ENCODE results near the gene NTRK3. TPM values are rescaled to one million over a fixed set of nuclear protein-coding genes. Genes with fewer than 3 reads are reported as not detected.

NTRK3 gene
- total RNA-seq, 4 donors from 2014 or later: 0.35 to 5.8 (median 3.0) TPM

DNA sequence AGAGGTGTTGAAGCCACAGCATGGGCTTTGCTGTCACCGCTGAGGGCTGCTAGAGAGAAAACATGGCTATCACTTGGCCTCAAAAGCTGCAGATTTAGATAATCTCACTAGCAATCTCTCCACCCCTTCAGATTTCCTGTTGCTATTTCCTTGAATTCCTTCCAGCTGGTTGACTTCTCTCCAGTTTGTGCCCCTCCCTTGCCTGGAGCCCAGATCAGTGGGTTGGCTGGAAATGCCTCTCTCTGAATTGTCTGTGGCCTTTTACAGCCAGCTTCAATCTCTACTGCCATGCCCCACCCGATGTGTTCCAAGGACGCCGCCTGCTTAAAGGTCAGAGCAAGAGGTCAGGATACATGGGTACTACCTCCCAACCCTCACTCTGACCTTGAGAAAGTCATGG is 294.1 kb downstream of the NTRK3 start:
- no peak overlapping the region for H3K4me3 ChIP-seq
- TF ChIP-seq, protein P1, sequence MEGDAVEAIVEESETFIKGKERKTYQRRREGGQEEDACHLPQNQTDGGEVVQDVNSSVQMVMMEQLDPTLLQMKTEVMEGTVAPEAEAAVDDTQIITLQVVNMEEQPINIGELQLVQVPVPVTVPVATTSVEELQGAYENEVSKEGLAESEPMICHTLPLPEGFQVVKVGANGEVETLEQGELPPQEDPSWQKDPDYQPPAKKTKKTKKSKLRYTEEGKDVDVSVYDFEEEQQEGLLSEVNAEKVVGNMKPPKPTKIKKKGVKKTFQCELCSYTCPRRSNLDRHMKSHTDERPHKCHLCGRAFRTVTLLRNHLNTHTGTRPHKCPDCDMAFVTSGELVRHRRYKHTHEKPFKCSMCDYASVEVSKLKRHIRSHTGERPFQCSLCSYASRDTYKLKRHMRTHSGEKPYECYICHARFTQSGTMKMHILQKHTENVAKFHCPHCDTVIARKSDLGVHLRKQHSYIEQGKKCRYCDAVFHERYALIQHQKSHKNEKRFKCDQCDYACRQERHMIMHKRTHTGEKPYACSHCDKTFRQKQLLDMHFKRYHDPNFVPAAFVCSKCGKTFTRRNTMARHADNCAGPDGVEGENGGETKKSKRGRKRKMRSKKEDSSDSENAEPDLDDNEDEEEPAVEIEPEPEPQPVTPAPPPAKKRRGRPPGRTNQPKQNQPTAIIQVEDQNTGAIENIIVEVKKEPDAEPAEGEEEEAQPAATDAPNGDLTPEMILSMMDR (IDR thresholded peaks at IDR 0.05): no peak
- no peak for TF ChIP-seq POLR2A (IDR thresholded peaks at IDR 0.05)
- H3K27ac ChIP-seq: no peak overlapping the region
- no peak for DNase-seq
- H3K27me3 ChIP-seq: no peaks in the 10 kb centered on the region
- H3K4me1 ChIP-seq: no peaks in the 10 kb centered on the region
- H3K9me3 ChIP-seq: no peaks in the 10 kb centered on the region
- H3K36me3 ChIP-seq: no peaks in the 10 kb centered on the region

DNA sequence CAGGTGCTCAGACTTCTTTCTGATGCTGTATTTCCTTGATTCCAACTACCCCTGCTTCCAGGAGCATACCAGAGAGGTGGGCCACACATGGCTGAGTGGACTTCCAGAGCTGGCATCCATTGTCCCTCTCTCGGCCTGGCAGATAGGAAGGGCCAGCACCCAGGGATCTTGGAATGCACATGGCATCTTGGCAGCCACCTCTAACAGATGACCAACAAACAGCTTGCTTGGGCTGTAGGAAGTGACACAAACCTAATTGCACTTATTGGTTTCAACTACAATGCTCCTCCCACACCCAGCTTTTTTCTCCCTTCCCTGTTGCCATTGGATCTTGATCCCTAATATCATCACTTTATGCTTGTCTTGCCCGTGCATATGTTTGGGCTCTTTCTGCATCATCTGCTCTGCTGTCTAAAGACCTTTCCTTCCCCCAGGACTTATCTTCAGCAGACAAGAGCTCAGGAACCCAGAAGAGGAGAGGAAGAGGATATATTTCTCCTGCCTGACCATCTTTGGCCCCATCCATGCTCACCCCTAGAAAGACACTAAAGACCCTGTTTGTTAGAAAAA is 294.6 kb downstream of the NTRK3 start:
- no peak overlapping the region for H3K27ac ChIP-seq
- no peak overlapping the region for H3K4me3 ChIP-seq
- H3K36me3 ChIP-seq: no peaks in the 10 kb centered on the region
- no peak for DNase-seq
- H3K27me3 ChIP-seq: no peaks in the 10 kb centered on the region
- H3K9me3 ChIP-seq: no peaks in the 10 kb centered on the region
- TF ChIP-seq, protein P1 (IDR thresholded peaks at IDR 0.05): no peak
- TF ChIP-seq POLR2A (IDR thresholded peaks at IDR 0.05): no peak
- H3K4me1 ChIP-seq: no peaks in the 10 kb centered on the region

DNA sequence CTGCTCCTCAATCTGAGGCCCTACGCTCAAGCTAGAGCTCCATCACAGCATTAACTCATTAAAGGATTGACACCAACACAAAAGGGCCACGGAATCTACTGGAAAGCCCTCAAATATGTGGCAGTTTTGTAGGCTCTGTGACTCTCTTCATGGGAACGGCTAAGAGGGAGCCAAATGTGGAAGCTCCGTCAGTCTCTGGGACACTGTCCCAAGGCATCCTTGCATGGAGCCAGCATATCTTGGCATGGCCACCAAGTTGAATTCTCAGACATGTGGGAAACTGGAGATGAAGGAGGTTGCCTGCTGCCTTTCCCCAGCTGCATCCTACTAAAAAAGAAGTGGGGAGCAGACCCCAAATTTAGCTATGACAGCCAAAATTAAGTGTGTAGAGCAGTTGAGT is 296.9 kb downstream of the NTRK3 start:
- Histone ChIP-seq H3K4me1 (no peaks in the 10 kb centered on the region), H3K9me3 (no peaks in the 10 kb centered on the region), H3K36me3 (no peaks in the 10 kb centered on the region), H3K27me3 (no peaks in the 10 kb centered on the region), H3K4me3 (no peak overlapping the region), H3K27ac (no peak overlapping the region)
- no peak for TF ChIP-seq POLR2A (IDR thresholded peaks at IDR 0.05)
- TF ChIP-seq, protein P1 (IDR thresholded peaks at IDR 0.05): no peak
- DNase-seq: no peak

DNA sequence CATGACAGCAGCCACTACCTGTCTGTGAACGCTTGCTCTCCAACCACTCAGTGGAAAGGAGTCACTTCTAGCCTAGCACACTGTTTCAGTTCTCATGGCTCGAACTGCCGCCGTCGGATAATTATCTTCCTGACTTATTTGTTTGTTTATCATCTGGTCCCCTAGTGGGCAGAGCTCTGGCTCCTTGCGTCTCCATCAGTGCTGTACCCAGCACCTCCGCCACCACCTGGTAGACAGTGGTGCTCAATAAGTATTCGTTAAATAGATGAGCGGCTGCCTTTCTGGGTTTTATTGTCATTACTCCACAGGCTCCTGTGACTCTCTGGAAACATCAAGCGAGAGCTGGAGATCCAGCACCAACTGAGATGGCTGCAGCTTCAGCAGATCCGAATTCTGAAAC is 297.5 kb downstream of the NTRK3 start:
- no peaks in the 10 kb centered on the region for H3K9me3 ChIP-seq
- TF ChIP-seq POLR2A (IDR thresholded peaks at IDR 0.05): no peak
- TF ChIP-seq, protein P1 (IDR thresholded peaks at IDR 0.05): no peak
- no peaks in the 10 kb centered on the region for H3K36me3 ChIP-seq
- DNase-seq: no peak
- H3K27ac ChIP-seq: no peak overlapping the region
- no peaks in the 10 kb centered on the region for H3K4me1 ChIP-seq
- H3K4me3 ChIP-seq: no peak overlapping the region
- H3K27me3 ChIP-seq: no peaks in the 10 kb centered on the region

DNA sequence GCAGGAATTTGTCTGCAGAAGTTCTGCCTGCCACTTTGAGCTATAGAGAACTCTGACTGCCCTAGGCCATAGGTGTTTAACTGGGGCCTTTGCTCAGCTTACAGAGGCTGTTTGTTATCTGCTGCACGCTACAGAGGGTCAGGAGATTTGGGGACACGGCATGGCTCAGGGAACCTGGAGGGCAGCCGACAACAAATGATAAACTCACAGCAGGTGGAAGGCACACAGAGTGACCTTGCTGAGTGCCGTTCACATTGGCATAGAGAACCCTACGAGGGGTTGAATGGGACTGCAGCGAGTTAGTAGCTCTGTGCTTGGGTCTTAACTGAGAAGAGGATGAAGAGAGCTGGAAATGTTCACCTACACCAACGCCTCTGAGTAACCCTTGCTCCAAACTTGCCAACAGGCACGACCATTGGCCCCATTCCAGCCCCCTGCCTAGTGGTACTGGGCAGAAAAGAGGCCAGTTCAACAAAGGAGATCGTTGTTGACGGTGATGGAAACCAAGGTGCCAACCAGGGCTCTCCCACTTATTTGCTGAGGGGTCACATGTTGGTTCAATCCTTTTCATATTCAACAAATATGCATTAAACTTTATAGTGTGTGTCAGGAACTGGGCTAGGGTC is 301.1 kb downstream of the NTRK3 start:
- DNase-seq: no peak
- Histone ChIP-seq H3K27me3 (no peaks in the 10 kb centered on the region), H3K4me1 (no peaks in the 10 kb centered on the region), H3K4me3 (no peak overlapping the region), H3K36me3 (no peaks in the 10 kb centered on the region), H3K27ac (no peak overlapping the region), H3K9me3 (no peaks in the 10 kb centered on the region)
- TF ChIP-seq, protein P1 (IDR thresholded peaks at IDR 0.05): no peak
- no peak for TF ChIP-seq POLR2A (IDR thresholded peaks at IDR 0.05)
